ENCODE results near the gene MYO1D. TPM values are rescaled to one million over a fixed set of nuclear protein-coding genes. Genes with fewer than 3 reads are reported as not detected.

The MYO1D gene
- total RNA-seq, 2 donors from 2014 or later = 21.4 to 48.3 TPM

- intact Hi-C loops (cut with DNase I) = no loop called here
- H3K4me3 ChIP-seq = no peak overlapping the region
- H3K9me3 ChIP-seq = no peaks in the 10 kb centered on the region
- no peaks in the 10 kb centered on the region for H3K27me3 ChIP-seq
- H3K36me3 ChIP-seq (replicated peaks in 1 of 2; ENCODE audit: insufficient read depth in 1 of 2, low read depth in 2 of 2) = no peaks in the 10 kb centered on the region
- 68 to 77% methylated on average over 5 of the region's 5 CpGs for WGBS, 2 donors
- H3K27ac ChIP-seq = no peak overlapping the region
- ATAC-seq (no peak), DNase-seq (no peak)
- no peak for TF ChIP-seq POLR2A (IDR thresholded peaks at IDR 0.05)
- TF ChIP-seq, protein P1, sequence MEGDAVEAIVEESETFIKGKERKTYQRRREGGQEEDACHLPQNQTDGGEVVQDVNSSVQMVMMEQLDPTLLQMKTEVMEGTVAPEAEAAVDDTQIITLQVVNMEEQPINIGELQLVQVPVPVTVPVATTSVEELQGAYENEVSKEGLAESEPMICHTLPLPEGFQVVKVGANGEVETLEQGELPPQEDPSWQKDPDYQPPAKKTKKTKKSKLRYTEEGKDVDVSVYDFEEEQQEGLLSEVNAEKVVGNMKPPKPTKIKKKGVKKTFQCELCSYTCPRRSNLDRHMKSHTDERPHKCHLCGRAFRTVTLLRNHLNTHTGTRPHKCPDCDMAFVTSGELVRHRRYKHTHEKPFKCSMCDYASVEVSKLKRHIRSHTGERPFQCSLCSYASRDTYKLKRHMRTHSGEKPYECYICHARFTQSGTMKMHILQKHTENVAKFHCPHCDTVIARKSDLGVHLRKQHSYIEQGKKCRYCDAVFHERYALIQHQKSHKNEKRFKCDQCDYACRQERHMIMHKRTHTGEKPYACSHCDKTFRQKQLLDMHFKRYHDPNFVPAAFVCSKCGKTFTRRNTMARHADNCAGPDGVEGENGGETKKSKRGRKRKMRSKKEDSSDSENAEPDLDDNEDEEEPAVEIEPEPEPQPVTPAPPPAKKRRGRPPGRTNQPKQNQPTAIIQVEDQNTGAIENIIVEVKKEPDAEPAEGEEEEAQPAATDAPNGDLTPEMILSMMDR (IDR thresholded peaks at IDR 0.05) = no peak
- no peaks in the 10 kb centered on the region for H3K4me1 ChIP-seq
Observed at GRCh38 chr17:32805029-32805976, 71.6 kb downstream of the MYO1D start.

- H3K4me1 ChIP-seq = no peaks in the 10 kb centered on the region
- H3K36me3 ChIP-seq (replicated peaks in 1 of 2; ENCODE audit: insufficient read depth in 1 of 2, low read depth in 2 of 2) = no peaks in the 10 kb centered on the region
- no peaks in the 10 kb centered on the region for H3K27me3 ChIP-seq
- no peak overlapping the region for H3K4me3 ChIP-seq
- intact Hi-C loops (cut with DNase I) = no loop called here
- no peak for DNase-seq
- TF ChIP-seq POLR2A (IDR thresholded peaks at IDR 0.05) = no peak
- TF ChIP-seq, protein P1 (IDR thresholded peaks at IDR 0.05) = no peak
- WGBS, 2 donors = 76 to 84% methylated on average over 2 of the region's 2 CpGs
- no peak for ATAC-seq
- no peak overlapping the region for H3K27ac ChIP-seq
- no peaks in the 10 kb centered on the region for H3K9me3 ChIP-seq
Observed at GRCh38 chr17:32803544-32803943, 73.4 kb downstream of the MYO1D start.

DNA sequence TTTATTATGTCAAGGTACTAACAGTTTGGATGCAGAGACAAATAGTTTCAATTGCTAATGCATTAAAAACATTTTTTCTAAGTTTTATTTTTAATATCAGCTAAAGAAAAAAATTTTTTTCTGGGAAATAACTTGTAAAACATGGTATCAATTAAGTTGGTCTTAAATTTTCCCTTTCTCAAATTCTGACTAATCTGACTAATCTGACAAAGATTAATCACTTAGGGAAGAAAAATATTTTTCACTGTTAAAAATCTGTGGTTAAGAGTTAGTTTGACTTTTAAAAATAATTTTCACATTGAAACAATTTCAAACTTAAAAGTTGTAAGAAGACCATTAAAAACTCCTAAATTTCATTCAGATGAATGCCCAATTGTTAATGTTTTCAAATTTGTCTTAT, 74.6 kb downstream of the MYO1D start:
- ATAC-seq (no peak), DNase-seq (no peak)
- Histone ChIP-seq H3K4me1 (no peaks in the 10 kb centered on the region), H3K9me3 (no peaks in the 10 kb centered on the region), H3K36me3 (replicated peaks in 1 of 2; ENCODE audit: insufficient read depth in 1 of 2, low read depth in 2 of 2) (no peaks in the 10 kb centered on the region), H3K27me3 (no peaks in the 10 kb centered on the region), H3K4me3 (no peak overlapping the region), H3K27ac (no peak overlapping the region)
- intact Hi-C loops (cut with DNase I) = no loop called here
- TF ChIP-seq, protein P1 (IDR thresholded peaks at IDR 0.05) = no peak
- TF ChIP-seq POLR2A (IDR thresholded peaks at IDR 0.05) = no peak

- Histone ChIP-seq H3K36me3 (replicated peaks in 1 of 2; ENCODE audit: insufficient read depth in 1 of 2, low read depth in 2 of 2) (no peaks in the 10 kb centered on the region), H3K4me3 (no peak overlapping the region), H3K27ac (no peak overlapping the region), H3K9me3 (no peaks in the 10 kb centered on the region), H3K4me1 (no peaks in the 10 kb centered on the region), H3K27me3 (no peaks in the 10 kb centered on the region)
- TF ChIP-seq POLR2A (IDR thresholded peaks at IDR 0.05) = no peak
- TF ChIP-seq, protein P1 (IDR thresholded peaks at IDR 0.05) = no peak
- ATAC-seq (no peak), DNase-seq (no peak)
- intact Hi-C loops (cut with DNase I) = no loop called here
- WGBS, 2 donors = 66 to 74% methylated on average over 2 of the region's 2 CpGs
Observed at GRCh38 chr17:32801641-32802040, 75.3 kb downstream of the MYO1D start.

DNA sequence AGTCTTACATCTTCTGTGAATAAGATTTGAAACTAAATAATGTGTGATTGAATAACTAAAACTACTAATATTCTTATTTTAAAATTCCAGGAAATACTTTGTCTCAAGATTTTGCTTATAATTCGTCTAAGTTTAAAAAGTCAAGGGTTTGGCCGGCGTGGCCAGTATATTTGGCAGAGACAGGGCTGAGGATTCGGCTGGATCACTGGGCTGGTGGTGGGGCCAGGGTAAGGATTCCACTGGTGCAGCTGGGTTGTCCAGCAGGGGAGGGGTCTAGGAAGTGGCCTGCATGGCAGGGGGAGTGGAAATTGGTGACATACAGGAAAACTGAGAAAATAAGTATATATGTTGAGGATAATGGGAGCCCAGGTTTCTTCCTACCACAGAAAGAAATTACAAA, 75.7 kb downstream of the MYO1D start:
- WGBS, 2 donors = 85 to 86% methylated on average over 4 of the region's 4 CpGs
- no peaks in the 10 kb centered on the region for H3K4me1 ChIP-seq
- intact Hi-C loops (cut with DNase I) = no loop called here
- ATAC-seq = no peak
- H3K4me3 ChIP-seq = no peak overlapping the region
- TF ChIP-seq, protein P1 (IDR thresholded peaks at IDR 0.05) = no peak
- no peak for TF ChIP-seq POLR2A (IDR thresholded peaks at IDR 0.05)
- no peaks in the 10 kb centered on the region for H3K9me3 ChIP-seq
- no peaks in the 10 kb centered on the region for H3K36me3 ChIP-seq (replicated peaks in 1 of 2; ENCODE audit: insufficient read depth in 1 of 2, low read depth in 2 of 2)
- no peak overlapping the region for H3K27ac ChIP-seq
- no peak for DNase-seq
- H3K27me3 ChIP-seq = no peaks in the 10 kb centered on the region

Measured in body of pancreas (tissue), 4 donors.